ENCODE measurements around the gene SETD2. TPM values are rescaled to one million over a fixed set of nuclear protein-coding genes. Genes with fewer than 3 reads are reported as not detected.

Gene SETD2
- total RNA-seq, 1 experiment from 2014 or later: 24.1 TPM

- no peaks in the 10 kb centered on the region for H3K9me2 ChIP-seq (replicated peaks; ENCODE audit: low read length)
- no peaks in the 10 kb centered on the region for H4K20me1 ChIP-seq (ENCODE audit: low read length)
- no peak overlapping the region for H3K9ac ChIP-seq (ENCODE audit: low read length)
- ATAC-seq: no peak
- ChIA-PET CTCF (no interaction called here), POLR2A (ENCODE audit: unreplicated experiment) (no interaction called here)
- H3K27ac ChIP-seq (ENCODE audit: low read length): no peak overlapping the region
- TF ChIP-seq EZH2 (IDR thresholded peaks at IDR 0.05; ENCODE audit: low read length, unreplicated experiment) (no peak), CTCF (conservative IDR thresholded peaks at IDR 0.05; ENCODE audit: low read depth, low read length) (no peak), EZH2phosphoT487 (IDR thresholded peaks at IDR 0.05; ENCODE audit: borderline replicate concordance, low read length) (no peak)
- no peak overlapping the region for H3K4me3 ChIP-seq (ENCODE audit: low read length)
- DNase-seq: no peak
- H3F3A ChIP-seq (ENCODE audit: low read length, unreplicated experiment): no peaks in the 10 kb centered on the region
- no peak overlapping the region for H2AFZ ChIP-seq (ENCODE audit: low read length)
- H3K9me3 ChIP-seq (ENCODE audit: low read length): no peaks in the 10 kb centered on the region
- H3K36me3 ChIP-seq (ENCODE audit: low read depth, low read length): no peaks in the 10 kb centered on the region
- no peaks in the 10 kb centered on the region for H3K27me3 ChIP-seq (ENCODE audit: low read length)
- H3K4me1 ChIP-seq (ENCODE audit: insufficient read depth, low read length): no peaks in the 10 kb centered on the region
- intact Hi-C loops (cut with micrococcal nuclease): no loop called here
- no peak overlapping the region for H3K4me2 ChIP-seq (ENCODE audit: low read length)
- BruUV-seq (replicated peaks): no TSS peak
- H3K79me2 ChIP-seq (ENCODE audit: low read length): no peaks in the 10 kb centered on the region
These were observed 172.3 kb downstream of the SETD2 start for GRCh38 chr3:46991406-46992165.

- Histone ChIP-seq H4K20me1 (ENCODE audit: low read length) (no peaks in the 10 kb centered on the region), H3K36me3 (ENCODE audit: low read depth, low read length) (no peaks in the 10 kb centered on the region), H2AFZ (ENCODE audit: low read length) (no peak overlapping the region), H3K79me2 (ENCODE audit: low read length) (no peaks in the 10 kb centered on the region), H3K9me3 (ENCODE audit: low read length) (no peaks in the 10 kb centered on the region), H3K9ac (ENCODE audit: low read length) (no peak overlapping the region), H3K9me2 (replicated peaks; ENCODE audit: low read length) (no peaks in the 10 kb centered on the region), H3K4me2 (ENCODE audit: low read length) (no peak overlapping the region), H3K4me3 (ENCODE audit: low read length) (no peak overlapping the region), H3K4me1 (ENCODE audit: insufficient read depth, low read length) (no peaks in the 10 kb centered on the region), H3K27me3 (ENCODE audit: low read length) (no peaks in the 10 kb centered on the region), H3F3A (ENCODE audit: low read length, unreplicated experiment) (no peaks in the 10 kb centered on the region), H3K27ac (ENCODE audit: low read length) (no peak overlapping the region)
- DNase-seq (no peak), ATAC-seq (no peak)
- intact Hi-C loops (cut with micrococcal nuclease): no loop called here
- BruUV-seq (replicated peaks): no TSS peak
- POLR2A ChIA-PET (ENCODE audit: unreplicated experiment): no interaction called here
- CTCF ChIA-PET: no interaction called here
- TF ChIP-seq CTCF (conservative IDR thresholded peaks at IDR 0.05; ENCODE audit: low read depth, low read length) (no peak), EZH2 (IDR thresholded peaks at IDR 0.05; ENCODE audit: low read length, unreplicated experiment) (no peak)
These were observed 173.1 kb downstream of the SETD2 start for GRCh38 chr3:46990573-46991374.
